WTC11 (cell line): ENCODE data around the gene CPN1. TPM values are rescaled to one million over a fixed set of nuclear protein-coding genes. Genes with fewer than 3 reads are reported as not detected.
"Not testable (repeated sequence)": the region's sequence is repeated elsewhere in the genome, so short reads cannot be mapped to it uniquely, and the experiment has no call there.

Source experiments
- ATAC-seq: fragments of 200-7000 bp; cut with Tn5 transposase; 2 replicates; pipeline ENCODE4 v1.10.0; 2021; ENCODE audit warnings: mild to moderate bottlenecking, moderate library complexity
- CTCF ChIA-PET: fragments of 300-600 bp; sonication (Branson Sonifier 250); formaldehyde crosslinking; loops from one replicate; lab custom pipeline; 2021; ENCODE audit warnings: antibody characterized with exemption; lab: Charles Lee
- POLR2A ChIA-PET: fragments of 350-600 bp; sonication (Branson Sonifier 250); formaldehyde crosslinking; loops from one replicate; lab custom pipeline; 2021; ENCODE audit warnings: antibody characterized with exemption; lab: Charles Lee
- DNase-seq: peaks from one replicate; pipeline ENCODE4 v3.0.0; 2021; ENCODE audit warnings: low spot score
- H3K27ac Mint-ChIP-seq: 2 replicates; pipeline ENCODE4 v1.8.0; 2021; ENCODE audit warnings: mixed read lengths
- H3K27me3 Mint-ChIP-seq: 2 replicates; pipeline ENCODE4 v1.8.0; 2021; ENCODE audit warnings: low read depth, mild to moderate bottlenecking, moderate library complexity, mixed read lengths
- H3K36me3 Mint-ChIP-seq: 2 replicates; pipeline ENCODE4 v1.8.0; 2021; ENCODE audit warnings: mixed read lengths
- H3K4me1 Mint-ChIP-seq: 2 replicates; pipeline ENCODE4 v1.8.0; 2022; ENCODE audit warnings: mixed read lengths
- H3K4me3 Mint-ChIP-seq: 2 replicates; pipeline ENCODE4 v1.8.0; 2021; ENCODE audit warnings: mild to moderate bottlenecking, moderate library complexity, mixed read lengths
- H3K9me3 Mint-ChIP-seq: 2 replicates; pipeline ENCODE4 v1.8.0; 2021; ENCODE audit warnings: mixed read lengths
- ATF1 ChIP-seq: sonication (generic); formaldehyde crosslinking; IDR thresholded peaks from 2 replicates; pipeline ENCODE4 v1.8.1; 2023; ENCODE audit warnings: mild to moderate bottlenecking, moderate library complexity, missing genetic modification reagents
- CBFB ChIP-seq: sonication (generic); formaldehyde crosslinking; IDR thresholded peaks from 2 replicates; pipeline ENCODE4 v1.8.1; 2022; ENCODE audit warnings: mild to moderate bottlenecking, low read depth, missing genetic modification reagents
- CREM ChIP-seq: sonication (generic); formaldehyde crosslinking; IDR thresholded peaks from 2 replicates; pipeline ENCODE4 v1.8.1; 2022; ENCODE audit warnings: mild to moderate bottlenecking, missing genetic modification reagents, moderate library complexity
- ELF4 ChIP-seq: sonication (generic); formaldehyde crosslinking; IDR thresholded peaks from 2 replicates; pipeline ENCODE4 v1.8.1; 2022; ENCODE audit warnings: low read depth, mild to moderate bottlenecking, moderate library complexity, missing genetic modification reagents
- EMX1 ChIP-seq: fragments of 250-450 bp; sonication (Bioruptor Pico); IDR thresholded peaks from 2 replicates; pipeline ENCODE4 v1.8.0; 2021; ENCODE audit warnings: mild to moderate bottlenecking
- GRHL2 ChIP-seq: fragments of 250-450 bp; sonication (Bioruptor Pico); IDR thresholded peaks from 2 replicates; pipeline ENCODE4 v1.8.0; 2022; ENCODE audit warnings: mild to moderate bottlenecking, moderate library complexity; ENCODE audit not compliant: insufficient replicate concordance, severe bottlenecking
- GTF2I ChIP-seq: fragments of 250-450 bp; sonication (Bioruptor Pico); conservative IDR thresholded peaks from 2 replicates; pipeline ENCODE4 v1.4.0; 2021; ENCODE audit warnings: mild to moderate bottlenecking
- JUN ChIP-seq: sonication (generic); formaldehyde crosslinking; IDR thresholded peaks from 2 replicates; pipeline ENCODE4 v1.8.0; 2023; ENCODE audit warnings: mild to moderate bottlenecking, missing genetic modification reagents
- MAX ChIP-seq: sonication (generic); formaldehyde crosslinking; IDR thresholded peaks from 2 replicates; pipeline ENCODE4 v1.8.0; 2022; ENCODE audit warnings: mild to moderate bottlenecking, missing genetic modification reagents
- NR3C1 ChIP-seq: sonication (generic); formaldehyde crosslinking; conservative IDR thresholded peaks from 2 replicates; pipeline ENCODE4 v1.8.1; 2023; ENCODE audit warnings: low read depth, mild to moderate bottlenecking, missing genetic modification reagents
- SP1 ChIP-seq: sonication (generic); formaldehyde crosslinking; conservative IDR thresholded peaks from 2 replicates; pipeline ENCODE4 v1.8.1; 2022; ENCODE audit warnings: missing genetic modification reagents
- TEAD1 ChIP-seq: sonication (generic); formaldehyde crosslinking; IDR thresholded peaks from 2 replicates; pipeline ENCODE4 v1.8.0; 2022; ENCODE audit warnings: mild to moderate bottlenecking, missing genetic modification reagents
- TP53 ChIP-seq: sonication (generic); formaldehyde crosslinking; IDR thresholded peaks from 2 replicates; pipeline ENCODE4 v1.8.1; 2023; ENCODE audit warnings: mild to moderate bottlenecking, missing genetic modification reagents
- ZNF423 ChIP-seq: fragments of 250-450 bp; sonication (Bioruptor Pico); IDR thresholded peaks from 2 replicates; pipeline ENCODE4 v2.1.2; 2022; ENCODE audit warnings: mild to moderate bottlenecking, moderate library complexity
- total RNA-seq: library from RNA; stranded (reverse); gene quantifications from 3 replicates; pipeline ENCODE4 v1.2.3, GENCODE V29; 2021
- TF ChIP-seq, protein P1 (sequence below): sonication (generic); formaldehyde crosslinking; IDR thresholded peaks from 2 replicates; pipeline ENCODE4 v1.8.1; 2023; ENCODE audit warnings: mild to moderate bottlenecking, missing genetic modification reagents, moderate library complexity
- TF ChIP-seq, protein P2 (sequence below): fragments of 250-450 bp; sonication (Bioruptor Pico); IDR thresholded peaks from 2 replicates; pipeline ENCODE4 v1.9.0; 2021; ENCODE audit warnings: mild to moderate bottlenecking
- TF ChIP-seq, protein P3 (sequence below): fragments of 250-450 bp; sonication (Bioruptor Pico); IDR thresholded peaks from 2 replicates; pipeline ENCODE4 v1.9.0; 2021; ENCODE audit warnings: mild to moderate bottlenecking, borderline replicate concordance
- TF ChIP-seq, protein P4 (sequence below): fragments of 250-450 bp; sonication (Bioruptor Pico); conservative IDR thresholded peaks from 2 replicates; pipeline ENCODE4 v1.9.0; 2021; ENCODE audit warnings: mild to moderate bottlenecking
- TF ChIP-seq, protein P5 (sequence below): sonication (generic); formaldehyde crosslinking; IDR thresholded peaks from 2 replicates; pipeline ENCODE4 v1.8.1; 2023; ENCODE audit warnings: mild to moderate bottlenecking, moderate library complexity, missing genetic modification reagents

Gene CPN1
- total RNA-seq, 1 experiment from 2014 or later: 0.42 TPM

DNA sequence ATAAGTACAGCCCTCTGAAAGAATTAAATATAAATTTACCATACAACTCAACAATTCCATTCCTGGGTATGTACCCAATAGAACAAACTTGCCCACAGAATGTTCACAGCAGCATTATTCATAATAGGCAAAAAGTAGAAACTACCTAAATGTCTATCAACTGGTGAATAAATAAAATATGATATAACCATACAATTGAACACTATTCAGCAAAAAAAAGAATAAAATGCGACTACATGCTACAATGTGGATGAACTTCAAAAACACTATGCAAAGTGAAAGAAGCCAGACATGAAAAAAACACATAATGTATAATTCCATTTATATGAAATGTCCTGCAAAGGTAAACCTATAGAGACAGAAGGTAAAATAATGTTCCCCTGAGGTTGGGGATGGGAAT lies 2.0 kb upstream of the CPN1 start:
- TF ChIP-seq JUN (CRISPR knock-in tag) (no peak), GRHL2 (CRISPR knock-in tag) (no peak), SP1 (no peak), NR3C1 (CRISPR knock-in tag) (no peak), CREM (CRISPR knock-in tag) (no peak), GTF2I (no peak), MAX (CRISPR knock-in tag) (no peak), ELF4 (CRISPR knock-in tag) (no peak)
- TF ChIP-seq, protein P1, sequence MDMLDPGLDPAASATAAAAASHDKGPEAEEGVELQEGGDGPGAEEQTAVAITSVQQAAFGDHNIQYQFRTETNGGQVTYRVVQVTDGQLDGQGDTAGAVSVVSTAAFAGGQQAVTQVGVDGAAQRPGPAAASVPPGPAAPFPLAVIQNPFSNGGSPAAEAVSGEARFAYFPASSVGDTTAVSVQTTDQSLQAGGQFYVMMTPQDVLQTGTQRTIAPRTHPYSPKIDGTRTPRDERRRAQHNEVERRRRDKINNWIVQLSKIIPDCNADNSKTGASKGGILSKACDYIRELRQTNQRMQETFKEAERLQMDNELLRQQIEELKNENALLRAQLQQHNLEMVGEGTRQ: no peak
- TF ChIP-seq, protein P2, sequence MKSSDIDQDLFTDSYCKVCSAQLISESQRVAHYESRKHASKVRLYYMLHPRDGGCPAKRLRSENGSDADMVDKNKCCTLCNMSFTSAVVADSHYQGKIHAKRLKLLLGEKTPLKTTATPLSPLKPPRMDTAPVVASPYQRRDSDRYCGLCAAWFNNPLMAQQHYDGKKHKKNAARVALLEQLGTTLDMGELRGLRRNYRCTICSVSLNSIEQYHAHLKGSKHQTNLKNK (CRISPR knock-in tag): no peak
- TF ChIP-seq, protein P3, sequence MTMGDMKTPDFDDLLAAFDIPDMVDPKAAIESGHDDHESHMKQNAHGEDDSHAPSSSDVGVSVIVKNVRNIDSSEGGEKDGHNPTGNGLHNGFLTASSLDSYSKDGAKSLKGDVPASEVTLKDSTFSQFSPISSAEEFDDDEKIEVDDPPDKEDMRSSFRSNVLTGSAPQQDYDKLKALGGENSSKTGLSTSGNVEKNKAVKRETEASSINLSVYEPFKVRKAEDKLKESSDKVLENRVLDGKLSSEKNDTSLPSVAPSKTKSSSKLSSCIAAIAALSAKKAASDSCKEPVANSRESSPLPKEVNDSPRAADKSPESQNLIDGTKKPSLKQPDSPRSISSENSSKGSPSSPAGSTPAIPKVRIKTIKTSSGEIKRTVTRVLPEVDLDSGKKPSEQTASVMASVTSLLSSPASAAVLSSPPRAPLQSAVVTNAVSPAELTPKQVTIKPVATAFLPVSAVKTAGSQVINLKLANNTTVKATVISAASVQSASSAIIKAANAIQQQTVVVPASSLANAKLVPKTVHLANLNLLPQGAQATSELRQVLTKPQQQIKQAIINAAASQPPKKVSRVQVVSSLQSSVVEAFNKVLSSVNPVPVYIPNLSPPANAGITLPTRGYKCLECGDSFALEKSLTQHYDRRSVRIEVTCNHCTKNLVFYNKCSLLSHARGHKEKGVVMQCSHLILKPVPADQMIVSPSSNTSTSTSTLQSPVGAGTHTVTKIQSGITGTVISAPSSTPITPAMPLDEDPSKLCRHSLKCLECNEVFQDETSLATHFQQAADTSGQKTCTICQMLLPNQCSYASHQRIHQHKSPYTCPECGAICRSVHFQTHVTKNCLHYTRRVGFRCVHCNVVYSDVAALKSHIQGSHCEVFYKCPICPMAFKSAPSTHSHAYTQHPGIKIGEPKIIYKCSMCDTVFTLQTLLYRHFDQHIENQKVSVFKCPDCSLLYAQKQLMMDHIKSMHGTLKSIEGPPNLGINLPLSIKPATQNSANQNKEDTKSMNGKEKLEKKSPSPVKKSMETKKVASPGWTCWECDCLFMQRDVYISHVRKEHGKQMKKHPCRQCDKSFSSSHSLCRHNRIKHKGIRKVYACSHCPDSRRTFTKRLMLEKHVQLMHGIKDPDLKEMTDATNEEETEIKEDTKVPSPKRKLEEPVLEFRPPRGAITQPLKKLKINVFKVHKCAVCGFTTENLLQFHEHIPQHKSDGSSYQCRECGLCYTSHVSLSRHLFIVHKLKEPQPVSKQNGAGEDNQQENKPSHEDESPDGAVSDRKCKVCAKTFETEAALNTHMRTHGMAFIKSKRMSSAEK (CRISPR knock-in tag): no peak
- TF ChIP-seq, protein P4, sequence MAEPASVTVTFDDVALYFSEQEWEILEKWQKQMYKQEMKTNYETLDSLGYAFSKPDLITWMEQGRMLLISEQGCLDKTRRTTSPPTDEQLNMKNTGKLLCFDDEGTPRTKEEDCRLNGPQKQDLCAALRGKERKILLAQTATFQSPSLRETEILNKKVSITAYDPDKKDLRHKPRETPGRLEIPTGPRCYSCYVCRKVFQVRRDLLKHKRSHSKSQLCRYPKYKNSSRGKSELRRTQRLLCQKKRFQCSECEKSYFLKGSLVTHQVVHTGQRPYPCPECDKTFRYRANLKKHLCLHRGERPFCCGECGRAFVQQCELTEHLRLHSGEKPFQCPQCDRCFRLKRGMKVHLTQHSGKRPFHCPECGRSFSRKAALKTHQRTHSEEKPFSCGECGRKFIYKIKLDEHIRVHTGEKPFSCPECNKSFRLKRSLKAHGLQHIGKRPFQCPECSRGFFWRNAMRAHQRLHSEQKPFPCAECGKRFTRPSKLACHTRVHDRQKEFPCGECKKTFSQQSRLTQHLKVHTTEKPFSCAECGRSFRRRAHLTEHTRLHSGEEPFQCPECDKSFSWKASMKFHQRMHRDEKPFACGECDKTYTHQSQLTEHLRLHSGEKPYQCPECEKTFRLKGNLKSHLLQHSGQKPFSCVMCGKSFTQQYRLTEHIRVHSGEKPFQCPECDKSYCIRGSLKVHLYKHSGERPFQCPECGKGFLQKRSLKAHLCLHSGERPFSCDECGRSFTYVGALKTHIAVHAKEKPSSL: no peak
- no peak for DNase-seq
- POLR2A ChIA-PET: no interaction called here
- Mint-ChIP-seq H3K27me3 (no peaks in the 10 kb centered on the region), H3K36me3 (no peaks in the 10 kb centered on the region), H3K27ac (no peak overlapping the region), H3K9me3 (no peaks in the 10 kb centered on the region), H3K4me3 (no peak overlapping the region), H3K4me1 (no peaks in the 10 kb centered on the region)
- no peak for ATAC-seq
- CTCF ChIA-PET: no interaction called here

DNA sequence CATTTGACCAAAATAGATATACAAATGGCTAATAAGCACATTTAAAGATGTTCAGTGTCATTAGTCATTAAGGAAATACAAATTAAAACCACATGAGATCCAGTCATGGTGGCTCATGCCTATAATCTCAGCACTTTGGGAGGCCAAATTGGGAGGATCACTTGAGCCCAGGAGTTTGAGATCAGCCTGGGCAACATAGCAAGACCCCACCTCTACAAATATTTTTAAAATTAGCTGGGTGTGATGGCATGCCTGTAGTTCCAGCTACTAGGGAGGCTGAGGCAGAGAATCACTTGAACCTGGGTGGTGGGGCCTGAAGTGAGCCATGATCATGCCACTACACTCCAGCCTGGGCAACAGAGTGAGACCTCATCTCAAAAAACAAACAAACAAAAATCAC lies 607 bp upstream of the CPN1 start:
- DNase-seq, CTCF ChIA-PET, H3K36me3 Mint-ChIP-seq, H3K9me3 Mint-ChIP-seq, H3K4me3 Mint-ChIP-seq, H3K4me1 Mint-ChIP-seq, POLR2A ChIA-PET, H3K27ac Mint-ChIP-seq, H3K27me3 Mint-ChIP-seq, ATAC-seq: not testable (repeated sequence)

DNA sequence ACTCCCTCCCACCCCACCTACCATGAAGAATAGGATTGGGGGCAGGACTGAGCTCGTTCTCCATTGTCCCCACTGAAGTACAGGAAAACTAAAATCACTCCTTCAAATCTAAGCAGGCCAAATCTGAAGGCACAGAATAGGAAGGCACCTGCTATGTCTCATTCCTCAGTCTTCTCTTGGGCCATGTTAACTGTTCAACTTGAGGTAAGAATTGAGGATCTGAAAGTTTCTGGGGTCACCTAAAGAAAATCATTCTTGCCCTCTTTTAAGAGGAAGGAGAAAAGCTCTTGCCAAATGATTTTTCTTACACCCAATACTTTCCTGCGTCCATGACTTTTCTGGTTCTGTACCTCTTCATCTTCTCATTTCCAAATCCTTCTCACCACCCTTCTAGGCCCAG lies 4.9 kb downstream of the CPN1 start:
- ChIA-PET CTCF (interaction anchor here (0.6 kb wide), 1 partner anchor 32 kb away, joined by 5 read pairs; no protein-coding TSS in a partner anchor), POLR2A (no interaction called here)
- Mint-ChIP-seq H3K27me3 (no peaks in the 10 kb centered on the region), H3K9me3 (no peaks in the 10 kb centered on the region), H3K4me1 (no peaks in the 10 kb centered on the region), H3K4me3 (no peak overlapping the region), H3K27ac (no peak overlapping the region), H3K36me3 (no peaks in the 10 kb centered on the region)
- no peak for DNase-seq
- no peak for ATAC-seq
- TF ChIP-seq, protein P2 (CRISPR knock-in tag): no peak
- TF ChIP-seq JUN (CRISPR knock-in tag) (no peak), ATF1 (no peak), CBFB (CRISPR knock-in tag) (no peak), TP53 (CRISPR knock-in tag) (no peak), ZNF423 (CRISPR knock-in tag) (no peak), EMX1 (CRISPR knock-in tag) (no peak), TEAD1 (CRISPR knock-in tag) (no peak)
- TF ChIP-seq, protein P5, sequence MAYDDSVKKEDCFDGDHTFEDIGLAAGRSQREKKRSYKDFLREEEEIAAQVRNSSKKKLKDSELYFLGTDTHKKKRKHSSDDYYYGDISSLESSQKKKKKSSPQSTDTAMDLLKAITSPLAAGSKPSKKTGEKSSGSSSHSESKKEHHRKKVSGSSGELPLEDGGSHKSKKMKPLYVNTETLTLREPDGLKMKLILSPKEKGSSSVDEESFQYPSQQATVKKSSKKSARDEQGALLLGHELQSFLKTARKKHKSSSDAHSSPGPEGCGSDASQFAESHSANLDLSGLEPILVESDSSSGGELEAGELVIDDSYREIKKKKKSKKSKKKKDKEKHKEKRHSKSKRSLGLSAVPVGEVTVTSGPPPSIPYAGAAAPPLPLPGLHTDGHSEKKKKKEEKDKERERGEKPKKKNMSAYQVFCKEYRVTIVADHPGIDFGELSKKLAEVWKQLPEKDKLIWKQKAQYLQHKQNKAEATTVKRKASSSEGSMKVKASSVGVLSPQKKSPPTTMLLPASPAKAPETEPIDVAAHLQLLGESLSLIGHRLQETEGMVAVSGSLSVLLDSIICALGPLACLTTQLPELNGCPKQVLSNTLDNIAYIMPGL (CRISPR knock-in tag): no peak
- TF ChIP-seq, protein P4: no peak
